Measurements from ENCODE around the gene COA6.

DNA sequence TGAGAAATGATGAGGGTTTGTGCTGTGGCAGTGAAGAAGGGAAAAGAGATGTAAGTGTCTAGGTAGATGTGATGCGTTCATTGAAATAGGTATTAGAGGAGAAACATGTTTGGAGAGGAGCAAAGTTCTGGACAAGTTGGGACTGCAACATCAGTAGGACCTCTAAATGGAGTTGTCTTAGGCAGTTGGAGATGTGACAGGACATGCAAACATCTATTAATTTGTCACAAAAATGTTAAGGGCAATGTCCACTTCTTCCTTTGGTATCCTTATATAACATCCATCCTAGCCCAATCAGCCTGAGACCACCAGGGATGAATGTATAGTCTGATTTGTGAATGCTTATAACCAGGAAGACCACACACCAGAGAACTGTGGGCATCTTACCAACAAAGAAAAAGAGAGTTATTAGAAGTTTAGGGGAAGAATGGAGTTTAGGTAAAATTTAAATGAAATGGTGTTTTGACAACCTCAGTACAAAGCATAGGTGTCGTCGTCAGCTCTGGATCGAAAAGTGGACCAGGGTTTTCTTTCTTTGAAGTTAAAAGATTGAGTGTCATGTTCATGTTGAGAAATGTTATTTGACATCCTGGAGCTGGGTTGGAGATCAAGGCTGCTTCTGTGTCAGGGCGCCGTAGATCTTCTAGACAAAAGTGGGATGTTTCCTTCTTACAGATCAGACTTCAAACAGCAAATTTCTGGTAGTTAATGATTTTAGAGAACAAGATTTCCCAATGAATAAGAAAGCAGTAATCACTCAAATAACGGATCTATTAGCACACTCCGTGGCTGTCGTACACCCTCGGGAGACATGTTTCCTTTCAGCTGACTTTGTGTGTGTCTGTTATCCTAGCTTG, 8.7 kb downstream of the COA6 start:
- TF ChIP-seq, protein P1, sequence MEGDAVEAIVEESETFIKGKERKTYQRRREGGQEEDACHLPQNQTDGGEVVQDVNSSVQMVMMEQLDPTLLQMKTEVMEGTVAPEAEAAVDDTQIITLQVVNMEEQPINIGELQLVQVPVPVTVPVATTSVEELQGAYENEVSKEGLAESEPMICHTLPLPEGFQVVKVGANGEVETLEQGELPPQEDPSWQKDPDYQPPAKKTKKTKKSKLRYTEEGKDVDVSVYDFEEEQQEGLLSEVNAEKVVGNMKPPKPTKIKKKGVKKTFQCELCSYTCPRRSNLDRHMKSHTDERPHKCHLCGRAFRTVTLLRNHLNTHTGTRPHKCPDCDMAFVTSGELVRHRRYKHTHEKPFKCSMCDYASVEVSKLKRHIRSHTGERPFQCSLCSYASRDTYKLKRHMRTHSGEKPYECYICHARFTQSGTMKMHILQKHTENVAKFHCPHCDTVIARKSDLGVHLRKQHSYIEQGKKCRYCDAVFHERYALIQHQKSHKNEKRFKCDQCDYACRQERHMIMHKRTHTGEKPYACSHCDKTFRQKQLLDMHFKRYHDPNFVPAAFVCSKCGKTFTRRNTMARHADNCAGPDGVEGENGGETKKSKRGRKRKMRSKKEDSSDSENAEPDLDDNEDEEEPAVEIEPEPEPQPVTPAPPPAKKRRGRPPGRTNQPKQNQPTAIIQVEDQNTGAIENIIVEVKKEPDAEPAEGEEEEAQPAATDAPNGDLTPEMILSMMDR (IDR thresholded peaks at IDR 0.05; ENCODE audit: extremely low read depth in 1 of 2, insufficient read depth in 1 of 2, low read depth in 1 of 2, low read length in 2 of 2) = no peak
- no peak for TF ChIP-seq POLR2AphosphoS5 (IDR thresholded peaks at IDR 0.05; ENCODE audit: insufficient read depth, low read depth, low read length)
